DOHH2 (cell line): Measurements from ENCODE around the gene UBE2S.

ENCODE experiments used
- H3F3A ChIP-seq: fragments of 200-600 bp; sonication (generic), shearing (Covaris generic); 2 replicates; pipeline ENCODE4 v1.6.0; 2016; ENCODE audit warnings: antibody characterized with exemption, mild to moderate bottlenecking; ENCODE audit not compliant: control insufficient read depth, insufficient read depth
- H3K27ac ChIP-seq: fragments of 200-600 bp; sonication (generic); 2 replicates; pipeline ENCODE4 v1.5.1; 2014; ENCODE audit warnings: low read depth, mild to moderate bottlenecking, low read length, moderate library complexity
- H3K27me3 ChIP-seq: fragments of 200-600 bp; sonication (generic); 2 replicates; pipeline ENCODE4 v1.6.1; 2014; ENCODE audit warnings: mild to moderate bottlenecking, low read length, mixed read lengths; ENCODE audit not compliant: control insufficient read depth
- H3K36me3 ChIP-seq: fragments of 200-600 bp; sonication (generic); 2 replicates; pipeline ENCODE4 v1.6.1; 2014; ENCODE audit warnings: mild to moderate bottlenecking, low read length, moderate library complexity, mixed read lengths; ENCODE audit not compliant: control insufficient read depth
- H3K4me1 ChIP-seq: fragments of 200-600 bp; sonication (generic); 2 replicates; pipeline ENCODE4 v1.6.1; 2014; ENCODE audit warnings: mild to moderate bottlenecking, low read length, mixed read lengths; ENCODE audit not compliant: control insufficient read depth
- H3K4me2 ChIP-seq: fragments of 200-600 bp; sonication (generic); 2 replicates; pipeline ENCODE4 v1.6.0; 2014; ENCODE audit warnings: mild to moderate bottlenecking, low read length, moderate library complexity
- H3K4me3 ChIP-seq: fragments of 200-600 bp; sonication (generic); 2 replicates; pipeline ENCODE4 v1.5.1; 2014; ENCODE audit warnings: mild to moderate bottlenecking, low read length, mixed read lengths
- H3K79me2 ChIP-seq: fragments of 200-600 bp; sonication (generic); 2 replicates; pipeline ENCODE4 v1.6.1; 2014; ENCODE audit warnings: mild to moderate bottlenecking, low read length, mixed read lengths; ENCODE audit not compliant: control insufficient read depth
- H3K9me2 ChIP-seq: fragments of 200-600 bp; sonication (generic); replicated peaks from 2 replicates; pipeline ENCODE4 v1.6.1; 2014; ENCODE audit warnings: mild to moderate bottlenecking, low read length, mixed read lengths; ENCODE audit not compliant: control insufficient read depth
- H3K9me3 ChIP-seq: fragments of 200-600 bp; sonication (generic); 2 replicates; pipeline ENCODE4 v1.6.1; 2014; ENCODE audit warnings: antibody characterized with exemption, low read length, mixed read lengths; ENCODE audit not compliant: control insufficient read depth, insufficient read depth
- H4K20me1 ChIP-seq: fragments of 200-600 bp; sonication (generic); 2 replicates; pipeline ENCODE4 v1.6.0; 2014; ENCODE audit warnings: low read depth, mild to moderate bottlenecking, antibody characterized with exemption, low read length, moderate library complexity; ENCODE audit not compliant: control insufficient read depth, insufficient read depth
- EZH2phosphoT487 ChIP-seq: fragments of 200-600 bp; sonication (generic); IDR thresholded peaks from 2 replicates; pipeline ENCODE4 v1.6.1; 2017; ENCODE audit warnings: borderline replicate concordance, mild to moderate bottlenecking, antibody characterized with exemption, low read length, moderate library complexity, mixed read lengths
- TF ChIP-seq, protein P1 (sequence below): fragments of 200-600 bp; sonication (generic); IDR thresholded peaks from one replicate; pipeline ENCODE4 v1.5.1; 2014; ENCODE audit warnings: antibody characterized with exemption, mild to moderate bottlenecking, low read depth, low read length; ENCODE audit not compliant: poor library complexity, severe bottlenecking

The UBE2S gene

DNA sequence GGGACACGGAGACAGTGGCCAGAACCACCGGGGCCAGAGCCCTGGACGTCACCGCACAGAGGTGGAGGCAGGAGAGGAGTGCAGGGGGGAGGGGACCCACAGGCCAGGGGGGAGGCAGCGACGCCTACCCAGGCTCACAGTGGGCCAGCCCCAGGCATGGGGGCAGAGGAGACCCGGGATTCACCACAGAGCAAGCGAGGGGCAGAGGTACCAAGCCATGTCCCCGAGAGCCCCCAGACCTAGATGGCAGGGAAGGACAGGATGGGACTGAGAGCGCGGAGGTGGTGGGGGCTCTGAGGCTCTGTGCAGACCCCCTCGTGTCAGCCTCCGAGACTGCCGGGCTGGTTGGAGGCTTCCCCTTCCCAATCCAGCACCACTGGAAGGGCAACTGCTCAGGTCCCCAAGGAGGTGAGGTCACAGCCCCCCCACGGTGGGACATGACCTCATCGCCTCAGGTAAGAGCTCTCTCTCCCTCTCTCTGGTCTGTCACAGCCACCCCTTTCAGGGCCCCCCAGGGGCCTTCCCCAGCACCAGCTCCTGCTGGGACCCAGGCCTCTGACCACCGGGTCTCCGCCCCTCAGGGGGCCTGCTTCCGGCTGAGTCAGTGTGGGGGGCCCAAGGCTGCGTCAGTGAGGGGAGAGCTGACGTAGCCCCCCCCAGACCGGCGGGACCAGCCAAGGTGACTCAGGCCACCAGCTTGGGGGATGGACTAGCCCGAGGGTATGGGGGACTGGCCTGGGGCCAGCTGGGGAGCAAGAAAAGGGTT lies 35.1 kb downstream of the UBE2S start:
- H3K27me3 ChIP-seq: peaks cover 64% of the 10 kb centered on the region
- H4K20me1 ChIP-seq: no peaks in the 10 kb centered on the region
- no peaks in the 10 kb centered on the region for H3K36me3 ChIP-seq
- H3K9me3 ChIP-seq: no peaks in the 10 kb centered on the region
- H3K9me2 ChIP-seq: no peaks in the 10 kb centered on the region
- H3K4me2 ChIP-seq: no peak overlapping the region
- no peak overlapping the region for H3K4me3 ChIP-seq
- TF ChIP-seq EZH2phosphoT487: no peak
- TF ChIP-seq, protein P1, sequence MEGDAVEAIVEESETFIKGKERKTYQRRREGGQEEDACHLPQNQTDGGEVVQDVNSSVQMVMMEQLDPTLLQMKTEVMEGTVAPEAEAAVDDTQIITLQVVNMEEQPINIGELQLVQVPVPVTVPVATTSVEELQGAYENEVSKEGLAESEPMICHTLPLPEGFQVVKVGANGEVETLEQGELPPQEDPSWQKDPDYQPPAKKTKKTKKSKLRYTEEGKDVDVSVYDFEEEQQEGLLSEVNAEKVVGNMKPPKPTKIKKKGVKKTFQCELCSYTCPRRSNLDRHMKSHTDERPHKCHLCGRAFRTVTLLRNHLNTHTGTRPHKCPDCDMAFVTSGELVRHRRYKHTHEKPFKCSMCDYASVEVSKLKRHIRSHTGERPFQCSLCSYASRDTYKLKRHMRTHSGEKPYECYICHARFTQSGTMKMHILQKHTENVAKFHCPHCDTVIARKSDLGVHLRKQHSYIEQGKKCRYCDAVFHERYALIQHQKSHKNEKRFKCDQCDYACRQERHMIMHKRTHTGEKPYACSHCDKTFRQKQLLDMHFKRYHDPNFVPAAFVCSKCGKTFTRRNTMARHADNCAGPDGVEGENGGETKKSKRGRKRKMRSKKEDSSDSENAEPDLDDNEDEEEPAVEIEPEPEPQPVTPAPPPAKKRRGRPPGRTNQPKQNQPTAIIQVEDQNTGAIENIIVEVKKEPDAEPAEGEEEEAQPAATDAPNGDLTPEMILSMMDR: no peak
- H3K79me2 ChIP-seq: no peaks in the 10 kb centered on the region
- peaks cover 5% of the 10 kb centered on the region; the same call in 1 of the 2 replicates for H3K4me1 ChIP-seq
- H3K27ac ChIP-seq: no peak overlapping the region
- H3F3A ChIP-seq: no peaks in the 10 kb centered on the region

DNA sequence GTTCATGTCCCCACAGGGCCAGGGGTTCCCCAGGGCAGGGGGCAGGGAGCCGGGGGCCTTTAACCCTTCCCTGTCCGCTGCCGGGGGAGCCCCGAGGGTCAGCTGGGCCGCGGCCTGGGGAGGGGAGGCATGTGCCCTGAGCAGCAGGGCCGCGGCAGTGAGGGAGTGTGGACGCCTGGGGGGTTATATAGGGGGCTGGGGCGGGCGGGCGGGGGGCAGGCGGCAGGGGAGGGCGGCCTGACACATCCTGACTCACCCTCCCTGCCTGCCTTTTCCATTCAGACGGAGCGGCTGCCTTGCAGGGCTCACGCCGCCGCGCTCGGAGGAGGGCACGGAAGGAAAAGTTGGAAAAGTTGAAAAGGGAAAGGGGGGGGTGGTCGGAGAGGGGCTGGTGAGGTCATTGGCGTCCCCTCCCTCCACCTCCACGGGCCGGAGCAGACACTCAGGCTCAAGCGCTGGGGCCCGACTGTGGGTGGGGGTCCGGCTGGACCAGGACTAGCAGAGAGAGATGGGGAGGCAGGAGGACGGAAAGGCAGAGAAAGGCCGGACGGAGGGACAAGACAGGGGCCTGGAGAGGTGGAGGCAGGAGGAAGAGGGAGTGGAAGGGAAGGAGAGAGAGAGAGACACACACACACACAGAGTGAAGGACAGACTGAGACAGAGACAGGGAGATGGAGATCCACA lies 37.1 kb downstream of the UBE2S start, which contains the start of gene IL11:
TSS of gene IL11 (minus strand) at position 159 of the 684 bp plus-strand sequence. CDS start at position 6, 153 bp downstream.
- H3K36me3 ChIP-seq: no peaks in the 10 kb centered on the region
- H3K4me3 ChIP-seq: peak within 1 kb of the TSS; percentile 30; the same call in 1 of the 2 replicates
- H3K27me3 ChIP-seq: peaks cover 63% of the 10 kb centered on the region
- H3K4me2 ChIP-seq: peak within 1 kb of the TSS; percentile 52
- no peaks in the 10 kb centered on the region for H3F3A ChIP-seq
- H3K4me1 ChIP-seq: peaks cover 5% of the 10 kb centered on the region; the same call in 1 of the 2 replicates
- H3K9me3 ChIP-seq: no peaks in the 10 kb centered on the region
- TF ChIP-seq, protein P1: no peak
- TF ChIP-seq EZH2phosphoT487: no peak
- no peaks in the 10 kb centered on the region for H3K9me2 ChIP-seq
- H3K27ac ChIP-seq: no peak within 1 kb of the TSS
- no peaks in the 10 kb centered on the region for H3K79me2 ChIP-seq
- H4K20me1 ChIP-seq: no peaks in the 10 kb centered on the region

DNA sequence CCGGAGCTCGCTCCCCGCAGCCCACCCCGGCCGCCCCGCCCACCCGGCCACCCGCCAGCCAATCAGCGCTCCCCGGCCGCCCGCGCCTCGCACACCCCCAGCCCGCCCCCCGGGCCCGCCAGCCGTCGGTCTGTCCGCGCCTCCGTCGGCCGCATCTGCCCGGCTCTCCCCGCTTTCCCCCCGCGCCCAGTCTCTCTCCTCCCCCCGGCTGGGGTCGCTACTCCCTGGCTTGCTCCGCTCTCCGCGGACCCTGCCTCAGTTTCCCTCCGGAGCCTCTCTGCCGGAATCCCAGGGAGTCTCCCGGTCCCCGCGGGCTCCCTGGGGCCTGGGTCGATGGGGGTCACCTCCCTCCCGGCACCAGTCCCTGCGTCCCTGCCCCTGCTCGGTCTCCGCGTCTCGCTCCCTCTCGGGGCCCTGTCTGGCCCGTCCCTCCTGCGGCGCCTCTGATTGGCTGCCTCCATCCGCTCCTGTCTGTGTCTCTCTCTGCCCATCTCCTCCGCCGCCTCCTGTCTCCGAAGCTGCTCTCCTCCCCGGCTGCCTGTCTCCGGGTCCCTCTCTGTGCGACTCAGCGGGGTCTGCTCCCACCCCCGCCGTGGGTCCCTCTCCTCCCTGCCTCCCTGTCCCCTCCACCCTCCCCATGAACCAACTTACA lies 37.8 kb downstream of the UBE2S start:
- Histone ChIP-seq H3K36me3 (no peaks in the 10 kb centered on the region), H3K27me3 (peaks cover 61% of the 10 kb centered on the region), H4K20me1 (no peaks in the 10 kb centered on the region), H3F3A (no peaks in the 10 kb centered on the region), H3K27ac (no peak overlapping the region), H3K4me3 (peak overlapping the region; percentile 30; the same call in 1 of the 2 replicates), H3K9me2 (no peaks in the 10 kb centered on the region), H3K4me1 (peaks cover 5% of the 10 kb centered on the region; the same call in 1 of the 2 replicates), H3K9me3 (no peaks in the 10 kb centered on the region), H3K79me2 (no peaks in the 10 kb centered on the region), H3K4me2 (peak overlapping the region; percentile 52)
- peak; percentile 100; the same call in 1 of the 2 replicates for TF ChIP-seq EZH2phosphoT487
- TF ChIP-seq, protein P1: no peak
